DMS53 (cell line): ENCODE data around the gene PNPLA1.

Experiments
- DNase-seq: peaks from one replicate; lab custom pipeline; 2025; lab: John Stamatoyannopoulos, UW

Gene PNPLA1

GRCh38 chr6:36269834-36270705 lies at the start of gene PNPLA1:
Gene PNPLA1 (plus strand): TSS chr6:36270060. CDS start chr6:36270460, 400 bp downstream.
- no peak for DNase-seq

- no peak for DNase-seq
Measured at GRCh38 chr6:36220226-36220625, 49.6 kb upstream of the PNPLA1 start.

GRCh38 chr6:36221674-36222073 lies 48.2 kb upstream of the PNPLA1 start:
- DNase-seq, result no peak

- no peak for DNase-seq
Measured at GRCh38 chr6:36222924-36223323, 46.9 kb upstream of the PNPLA1 start.

- DNase-seq, result no peak
Measured at GRCh38 chr6:36223706-36224105, 46.2 kb upstream of the PNPLA1 start.

GRCh38 chr6:36224918-36225461 lies 44.9 kb upstream of the PNPLA1 start:
- peak; percentile 4 for DNase-seq

GRCh38 chr6:36226438-36227047 lies 43.3 kb upstream of the PNPLA1 start:
- no peak for DNase-seq

GRCh38 chr6:36227379-36228228 lies 42.3 kb upstream of the PNPLA1 start:
- no peak for DNase-seq

- no peak for DNase-seq
Measured at GRCh38 chr6:36229223-36229622, 40.6 kb upstream of the PNPLA1 start.

- no peak for DNase-seq
Measured at GRCh38 chr6:36230371-36230770, 39.5 kb upstream of the PNPLA1 start.

GRCh38 chr6:36232172-36232571 lies 37.7 kb upstream of the PNPLA1 start:
- no peak for DNase-seq

GRCh38 chr6:36235309-36235708 lies 34.6 kb upstream of the PNPLA1 start:
- no peak for DNase-seq

- DNase-seq, result no peak
Measured at GRCh38 chr6:36235862-36236261, 34.0 kb upstream of the PNPLA1 start.

GRCh38 chr6:36239774-36240173 lies 30.1 kb upstream of the PNPLA1 start:
- no peak for DNase-seq

GRCh38 chr6:36241728-36242127 lies 28.1 kb upstream of the PNPLA1 start:
- DNase-seq, result no peak

- DNase-seq, result no peak
Measured at GRCh38 chr6:36242161-36242560, 27.7 kb upstream of the PNPLA1 start.

GRCh38 chr6:36242626-36243025 lies 27.2 kb upstream of the PNPLA1 start:
- no peak for DNase-seq

- no peak for DNase-seq
Measured at GRCh38 chr6:36243562-36244212, 26.2 kb upstream of the PNPLA1 start.

GRCh38 chr6:36244641-36245280 lies 25.1 kb upstream of the PNPLA1 start:
- DNase-seq, result no peak

- no peak for DNase-seq
Measured at GRCh38 chr6:36245572-36246061, 24.2 kb upstream of the PNPLA1 start.
